Measurements from ENCODE around the gene SLC25A26.

GRCh38 chr3:66396161-66396760 is 175.5 kb downstream of the SLC25A26 start:
- TF ChIP-seq ARID2 (CRISPR knock-in tag; IDR thresholded peaks at IDR 0.05; ENCODE audit: borderline replicate concordance) (no peak), ZNF451 (CRISPR knock-in tag; IDR thresholded peaks at IDR 0.05) (no peak), CTCF (CRISPR knock-in tag; IDR thresholded peaks at IDR 0.05) (no peak)
